GM10266 (cell line): ENCODE measurements around the gene MAP2K2.

Experiments
- DNase-seq: peaks from one replicate; pipeline ENCODE4 v3.0.0; 2012; ENCODE audit errors: extremely low spot score
- TF ChIP-seq, protein P1 (sequence below): IDR thresholded peaks from 2 replicates; pipeline ENCODE4 v1.5.1; 2012; ENCODE audit warnings: mild to moderate bottlenecking, low read depth; ENCODE audit not compliant: control insufficient read depth, insufficient read depth; ENCODE audit errors: missing control alignments

Gene MAP2K2

DNA sequence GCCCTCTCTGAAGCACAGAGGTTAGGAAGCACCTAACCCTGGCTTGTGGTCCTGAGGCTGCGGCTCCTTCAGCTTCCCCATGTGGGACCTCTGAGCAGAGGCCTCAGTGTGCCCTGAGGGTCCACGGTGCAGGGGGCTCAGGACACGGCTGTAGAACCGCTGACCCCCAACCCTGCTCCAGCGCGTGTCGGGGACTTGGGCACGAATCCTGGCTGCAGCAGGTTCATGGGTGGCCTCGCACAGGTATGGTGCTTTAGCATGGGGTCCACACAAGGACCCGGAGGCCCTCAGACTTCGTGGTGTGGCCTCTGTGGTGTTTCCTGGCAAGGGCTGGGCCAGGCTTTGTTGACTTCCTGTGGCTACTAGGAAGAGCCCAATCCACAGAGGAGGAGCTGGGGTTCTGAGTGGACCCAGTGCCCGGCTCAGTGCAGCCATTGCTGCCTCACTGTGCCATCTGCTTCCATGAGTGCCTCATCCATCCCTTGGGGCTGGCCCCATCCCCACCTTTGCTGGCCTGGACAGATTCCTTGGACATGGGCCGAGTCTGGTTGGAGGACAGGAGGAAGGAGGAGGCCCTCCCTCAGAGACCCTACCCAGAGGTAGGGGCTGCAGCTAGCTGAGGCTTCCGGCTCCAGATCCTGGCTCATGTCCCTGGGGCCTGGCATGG lies 81.7 kb downstream of the MAP2K2 start:
- TF ChIP-seq, protein P1, sequence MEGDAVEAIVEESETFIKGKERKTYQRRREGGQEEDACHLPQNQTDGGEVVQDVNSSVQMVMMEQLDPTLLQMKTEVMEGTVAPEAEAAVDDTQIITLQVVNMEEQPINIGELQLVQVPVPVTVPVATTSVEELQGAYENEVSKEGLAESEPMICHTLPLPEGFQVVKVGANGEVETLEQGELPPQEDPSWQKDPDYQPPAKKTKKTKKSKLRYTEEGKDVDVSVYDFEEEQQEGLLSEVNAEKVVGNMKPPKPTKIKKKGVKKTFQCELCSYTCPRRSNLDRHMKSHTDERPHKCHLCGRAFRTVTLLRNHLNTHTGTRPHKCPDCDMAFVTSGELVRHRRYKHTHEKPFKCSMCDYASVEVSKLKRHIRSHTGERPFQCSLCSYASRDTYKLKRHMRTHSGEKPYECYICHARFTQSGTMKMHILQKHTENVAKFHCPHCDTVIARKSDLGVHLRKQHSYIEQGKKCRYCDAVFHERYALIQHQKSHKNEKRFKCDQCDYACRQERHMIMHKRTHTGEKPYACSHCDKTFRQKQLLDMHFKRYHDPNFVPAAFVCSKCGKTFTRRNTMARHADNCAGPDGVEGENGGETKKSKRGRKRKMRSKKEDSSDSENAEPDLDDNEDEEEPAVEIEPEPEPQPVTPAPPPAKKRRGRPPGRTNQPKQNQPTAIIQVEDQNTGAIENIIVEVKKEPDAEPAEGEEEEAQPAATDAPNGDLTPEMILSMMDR = no peak
- no peak for DNase-seq
